GM18508 (cell line): ENCODE measurements around the gene TBL2.
"Not testable (repeated sequence)": the region's sequence is repeated elsewhere in the genome, so short reads cannot be mapped to it uniquely, and the experiment has no call there.

ENCODE experiments used
- ATAC-seq: cut with Tn5 transposase; IDR thresholded peaks from one replicate; pipeline ENCODE4 v1.9.1; 2021; ENCODE audit warnings: moderate number of reproducible peaks; ENCODE audit not compliant: insufficient read depth, unreplicated experiment

The TBL2 gene

DNA sequence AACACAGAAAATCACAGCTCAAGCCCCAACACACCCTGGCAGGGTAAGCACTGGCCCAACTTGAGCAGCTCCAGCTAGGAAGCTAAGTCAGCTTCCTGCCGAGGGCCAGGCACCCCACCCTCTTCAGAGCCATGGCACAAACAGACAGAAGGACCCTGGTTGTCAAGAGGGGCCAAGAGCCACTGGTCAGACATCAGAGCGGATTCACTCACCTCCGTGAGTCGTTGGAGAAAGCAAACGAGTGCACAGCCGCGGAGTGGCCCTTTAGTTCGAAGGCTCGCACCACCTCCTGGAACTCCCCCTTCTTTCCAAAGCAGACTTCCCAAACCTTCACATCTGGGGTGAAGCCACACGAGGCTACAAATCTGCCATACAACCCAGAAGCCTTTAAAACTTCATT, 7.4 kb downstream of the TBL2 start:
- ATAC-seq, result no peak

DNA sequence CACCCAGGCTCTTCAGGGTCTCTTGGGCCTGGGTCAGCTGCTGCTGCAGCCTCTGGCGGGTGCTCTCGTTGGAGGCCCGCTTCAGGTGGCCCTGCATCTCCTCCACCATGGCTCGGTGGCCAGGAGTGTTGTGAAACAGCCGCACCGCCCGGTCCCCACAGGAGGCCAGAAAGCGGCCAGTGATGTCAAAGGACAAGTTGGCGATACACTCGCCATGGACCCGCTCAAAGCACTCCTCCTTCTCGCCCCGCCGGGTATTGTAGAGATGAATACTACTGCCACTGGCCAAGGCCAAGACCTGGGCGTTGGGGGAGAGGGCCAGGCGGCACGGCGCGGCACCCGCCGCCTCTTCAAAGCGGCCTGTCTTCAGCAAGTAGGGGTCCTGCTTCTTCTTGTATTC, 7.9 kb downstream of the TBL2 start:
- no peak for ATAC-seq

DNA sequence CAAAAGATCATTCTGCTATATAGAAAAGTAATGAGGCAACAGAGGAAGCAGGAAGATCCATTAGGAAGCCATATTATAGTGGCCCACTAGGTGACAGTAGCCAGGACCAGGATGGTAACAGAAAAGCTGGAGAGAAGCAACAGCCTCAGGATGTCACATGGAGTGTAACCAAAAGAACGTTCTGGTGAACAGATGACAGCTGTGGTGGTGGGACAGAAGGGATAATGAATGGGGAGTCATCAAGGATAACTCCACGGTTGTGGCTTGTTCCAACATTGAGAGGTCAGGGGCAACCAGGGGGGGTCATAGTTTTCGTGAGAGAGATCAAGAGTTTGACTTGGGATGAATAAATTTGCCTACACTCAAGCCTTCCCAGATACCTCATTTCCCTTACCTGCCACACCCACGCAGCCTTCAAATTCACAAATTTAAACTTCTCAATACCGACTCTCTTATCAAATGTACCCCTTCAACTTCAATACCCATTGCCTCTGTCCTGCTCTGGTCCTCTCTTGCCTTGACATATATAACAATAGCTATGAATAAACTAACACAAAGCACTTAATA, 9.3 kb downstream of the TBL2 start:
- no peak for ATAC-seq

DNA sequence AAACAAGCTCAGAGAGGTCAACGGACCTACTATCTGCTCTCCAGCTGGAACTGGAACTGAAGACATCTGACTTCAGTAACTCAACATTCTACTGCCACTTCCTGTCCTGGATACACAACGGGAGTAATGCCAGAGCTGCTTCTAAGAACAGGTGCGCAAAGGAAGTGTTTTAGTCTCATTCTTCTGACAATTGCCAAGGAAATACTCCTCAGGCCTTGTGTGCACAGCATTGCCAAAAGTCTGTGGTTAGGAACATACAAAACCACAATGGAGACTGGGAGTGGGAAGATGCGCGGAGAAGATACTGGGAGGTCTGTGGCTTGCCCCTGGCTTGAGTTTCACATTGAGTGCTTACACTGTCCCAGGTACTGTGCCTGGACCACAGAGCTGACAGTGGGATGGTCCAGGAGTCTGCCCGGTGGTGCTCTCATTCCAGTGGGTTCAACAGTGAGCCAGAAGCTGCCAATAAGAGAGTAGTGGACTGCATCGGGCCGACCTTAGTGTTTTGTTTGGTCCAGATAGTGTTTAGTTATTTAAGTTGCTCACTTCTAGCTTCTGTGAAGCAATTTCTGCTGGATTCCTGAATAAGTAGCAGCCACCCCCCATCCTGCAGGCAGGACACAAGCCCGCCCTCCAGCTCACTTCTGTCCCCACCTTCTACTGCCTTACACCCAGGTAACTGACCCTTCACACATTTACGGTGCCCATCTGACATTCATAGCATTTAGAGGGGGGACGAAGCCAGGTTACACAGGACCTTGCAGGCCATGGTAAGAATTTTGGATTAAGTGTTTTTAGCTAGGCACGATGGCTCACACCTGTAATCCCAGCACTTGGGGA, 10.3 kb downstream of the TBL2 start:
- no peak for ATAC-seq

DNA sequence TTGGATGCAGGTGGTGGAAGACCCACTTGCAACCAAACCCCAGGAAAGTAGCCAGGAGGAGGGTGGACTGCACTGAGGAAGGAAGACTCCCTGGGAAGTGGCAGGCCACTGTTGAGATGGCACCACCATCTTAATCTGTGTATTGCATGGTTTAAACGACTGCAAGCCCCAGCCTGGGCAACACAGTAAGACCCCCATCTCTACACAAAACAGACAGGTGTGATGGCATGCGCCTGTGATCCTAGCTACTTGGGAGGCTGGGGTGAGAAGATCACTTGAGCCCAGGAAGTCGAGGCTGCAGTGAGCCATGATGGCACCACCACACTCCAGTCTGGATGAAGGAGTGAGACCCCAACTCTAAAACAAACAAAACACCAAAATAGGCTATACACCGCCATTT, 11.2 kb downstream of the TBL2 start:
- no peak for ATAC-seq

DNA sequence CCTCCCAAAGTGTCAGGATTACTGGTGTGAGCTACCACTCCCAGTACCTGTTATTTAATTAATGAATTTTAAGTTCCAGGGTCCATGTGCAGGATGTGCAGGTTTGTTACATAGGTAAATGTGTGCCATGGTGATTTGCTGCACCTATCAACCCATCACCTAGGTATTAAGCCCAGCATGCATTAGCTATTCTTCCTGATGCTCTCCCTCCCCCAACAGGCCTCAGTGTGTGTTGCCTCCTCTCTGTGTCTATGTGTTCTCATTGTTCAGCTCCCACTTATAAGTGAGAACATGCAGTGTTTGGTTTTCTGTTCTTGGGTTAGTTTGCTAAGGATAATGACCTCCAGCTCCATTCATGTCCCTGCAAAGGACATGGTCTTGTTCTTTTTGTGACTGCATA, 11.9 kb downstream of the TBL2 start:
- ATAC-seq, result not testable (repeated sequence)

DNA sequence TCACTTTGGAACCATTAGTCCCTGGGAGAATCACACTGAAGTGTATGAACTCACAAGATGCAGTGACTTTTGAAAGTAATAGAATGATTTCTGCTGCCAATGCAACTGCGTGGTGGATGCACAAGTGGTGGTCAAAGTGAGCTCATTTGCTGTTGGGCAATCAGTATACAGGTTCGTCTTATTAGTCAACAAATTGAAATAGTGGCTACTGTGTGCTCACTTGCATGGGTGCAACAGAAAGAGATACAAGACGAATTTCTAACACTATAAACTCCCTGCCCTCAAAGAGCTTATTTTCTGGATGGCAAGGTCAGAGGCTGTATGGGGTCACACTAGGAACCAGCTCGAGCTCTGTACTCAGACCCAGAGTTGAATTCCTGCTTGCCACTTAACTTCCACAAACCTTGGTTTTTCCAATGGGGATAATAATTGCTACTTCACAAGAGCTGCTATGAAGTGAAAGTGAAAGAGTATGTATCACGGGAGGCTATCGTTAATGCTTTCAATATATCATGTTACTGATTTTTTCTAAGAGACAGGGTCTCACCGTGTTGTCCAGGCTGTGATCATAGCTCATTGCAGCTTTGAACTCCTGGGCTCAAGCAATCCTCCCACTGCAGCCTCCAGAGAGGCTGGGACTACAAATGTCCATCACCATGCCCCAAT, 12.6 kb downstream of the TBL2 start:
- ATAC-seq, result no peak

DNA sequence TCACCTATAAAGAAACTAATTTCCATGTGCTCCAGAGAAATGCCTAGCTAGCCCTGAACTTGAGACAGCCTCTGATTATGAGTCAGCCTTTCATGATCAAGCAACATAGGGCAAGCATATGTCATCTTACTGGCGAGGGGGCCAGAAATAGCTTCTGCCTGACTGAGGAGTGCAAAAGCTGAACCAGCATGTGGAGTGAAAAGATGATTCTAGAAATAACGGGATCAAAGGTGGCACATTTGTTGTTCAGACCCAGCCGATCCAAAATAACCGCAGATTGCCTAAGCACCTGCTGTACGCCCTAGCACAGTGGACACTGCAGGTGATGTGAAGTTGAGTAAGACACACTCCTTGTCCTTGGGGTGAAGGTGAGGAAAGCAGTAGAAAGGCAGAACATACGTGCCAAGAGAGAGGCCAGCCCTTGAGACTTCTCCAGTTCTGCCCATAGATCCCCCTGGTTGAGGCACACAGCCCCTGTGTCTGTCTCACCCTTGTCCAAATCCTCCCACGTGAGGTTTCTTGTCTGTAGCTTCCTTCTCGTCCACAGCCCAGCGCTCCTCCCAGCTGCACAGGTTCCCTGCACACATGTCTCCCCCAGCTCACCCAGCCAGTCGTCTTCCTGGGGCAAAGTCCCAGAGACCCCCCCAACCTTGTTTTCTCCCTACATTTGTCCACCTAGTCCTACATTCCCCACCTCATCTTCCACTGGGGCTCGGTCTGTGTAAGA, 18.1 kb downstream of the TBL2 start:
- no peak for ATAC-seq

DNA sequence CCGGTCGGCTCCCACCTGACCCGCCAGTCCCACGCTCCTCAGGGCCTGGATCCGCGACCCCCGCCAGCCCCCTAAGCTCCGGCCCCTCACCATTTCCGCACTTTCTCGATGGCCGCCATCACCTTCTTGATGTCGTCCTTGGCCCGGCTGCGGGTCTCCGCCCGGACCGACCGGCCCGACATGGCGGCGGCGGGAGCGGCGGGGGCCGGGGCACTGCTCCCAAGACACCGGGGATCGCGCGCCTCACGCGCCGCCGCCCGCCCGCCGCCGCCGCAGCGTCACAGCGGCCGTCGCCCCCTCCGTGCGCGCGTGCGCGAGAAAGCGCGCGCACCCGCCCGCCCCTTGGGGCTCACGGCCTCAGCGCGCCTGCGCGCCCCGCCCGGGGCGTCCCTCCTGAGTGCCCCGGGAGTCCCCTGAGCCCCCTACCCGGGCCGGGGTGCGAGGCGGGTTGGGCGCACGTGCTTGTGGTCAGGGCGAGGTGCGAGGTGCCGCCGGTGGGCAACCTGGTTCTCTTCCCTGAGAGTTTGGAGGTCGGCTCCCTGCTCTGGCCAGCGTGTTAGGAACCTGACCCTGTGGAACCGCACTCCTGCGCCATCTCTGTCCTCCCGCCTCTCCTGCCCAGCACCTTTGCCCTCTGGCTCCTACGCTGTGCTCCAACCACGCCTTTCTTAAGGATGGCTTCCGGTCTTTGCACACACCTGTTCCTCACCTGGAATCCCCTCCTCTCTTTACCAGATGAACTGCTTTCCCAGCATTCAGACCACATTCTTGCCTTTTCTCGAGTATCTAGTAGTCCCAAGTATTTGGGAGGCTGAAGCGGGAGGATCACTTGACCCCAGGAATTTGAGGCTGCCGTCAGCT, 20.8 kb downstream of the TBL2 start, which contains the start of gene BCL7B:
Gene BCL7B, minus strand, starts transcription at position 294 of the 861 bp plus-strand sequence. Its CDS starts 112 bp downstream, at position 182.
- ATAC-seq, result no peak

DNA sequence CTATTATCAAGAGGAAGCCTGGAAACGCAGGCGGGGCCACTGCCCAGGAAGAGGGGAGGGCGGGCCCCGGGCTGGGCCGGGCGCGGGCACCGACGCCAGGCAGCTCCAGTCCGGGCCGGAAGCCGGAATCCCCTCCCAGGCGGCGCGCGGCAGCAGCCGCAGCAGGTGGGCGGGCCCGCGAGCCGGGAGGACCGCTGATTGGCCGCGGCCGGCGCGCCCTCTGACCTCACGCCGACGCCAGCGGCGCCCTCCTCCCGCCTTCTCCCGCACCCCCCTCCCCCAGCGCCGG, 21.3 kb downstream of the TBL2 start:
- peak; percentile 37 for ATAC-seq

DNA sequence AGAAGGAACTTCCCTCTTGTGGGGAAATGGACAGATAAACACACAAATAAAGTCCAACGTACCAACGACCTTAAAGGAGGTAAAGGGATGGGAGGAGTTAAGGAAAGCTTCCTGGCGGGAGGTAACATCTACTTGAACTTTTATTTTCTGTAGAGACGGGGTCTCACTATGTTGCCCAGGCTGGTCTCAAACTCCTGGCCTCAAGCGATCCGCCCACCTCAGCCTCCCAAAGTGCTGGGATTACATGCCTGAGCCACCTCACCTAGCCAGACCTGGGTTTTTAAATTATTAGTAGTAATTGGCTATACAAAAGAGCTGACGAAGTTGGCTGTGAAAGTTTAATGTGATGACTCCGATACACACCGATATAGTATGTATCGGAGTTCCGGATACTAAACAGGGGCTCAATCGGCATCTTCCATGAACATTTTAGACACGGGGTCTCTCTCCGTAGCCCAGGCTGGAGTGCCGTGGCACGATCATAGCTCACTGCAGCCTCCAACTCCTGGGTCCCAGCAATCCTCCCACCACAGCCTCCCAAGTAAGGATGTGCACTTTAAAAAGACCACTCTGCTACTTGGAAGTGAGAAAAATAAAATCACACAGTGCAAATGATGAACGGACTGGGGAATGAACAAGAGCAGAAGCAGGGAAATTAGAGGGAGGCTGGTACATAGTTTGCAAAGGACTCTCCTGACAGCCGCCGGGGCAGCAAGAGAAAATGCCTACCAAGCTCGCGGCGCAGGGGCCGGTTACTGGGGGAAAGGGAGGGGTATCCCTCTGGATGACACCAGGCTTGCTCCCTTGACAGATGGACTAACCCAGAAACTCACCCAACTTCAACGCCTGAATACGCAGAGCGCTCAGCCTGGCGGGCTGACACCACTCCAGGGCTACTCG, 21.9 kb downstream of the TBL2 start:
- ATAC-seq, result no peak

DNA sequence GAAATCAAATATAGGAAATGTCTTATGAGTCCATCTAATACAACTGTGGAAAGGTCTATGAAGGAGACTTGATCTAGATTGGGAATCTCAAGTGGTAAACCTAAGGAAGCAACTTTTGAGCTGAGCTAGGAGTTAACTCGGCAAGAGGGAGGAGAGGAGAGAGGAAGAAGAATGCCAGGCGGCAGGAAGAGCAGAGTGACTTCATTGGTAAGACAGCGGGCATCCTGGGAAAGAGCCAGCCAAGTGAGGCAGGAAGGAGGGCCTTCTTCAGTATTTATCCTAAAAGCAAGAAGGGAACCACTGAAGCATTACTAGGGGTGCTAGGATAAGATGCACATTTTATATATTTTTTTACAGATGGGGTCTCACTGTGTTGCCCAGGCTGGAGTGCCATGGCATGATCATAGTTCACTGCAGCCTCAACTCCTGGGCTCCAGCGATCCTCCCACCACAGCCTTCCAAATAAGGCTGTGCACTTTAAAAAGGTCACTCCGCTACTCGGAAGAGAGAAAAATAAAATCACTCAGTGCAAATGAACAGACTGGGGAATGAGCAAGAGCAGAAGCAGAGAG, 22.9 kb downstream of the TBL2 start:
- ATAC-seq, result no peak

DNA sequence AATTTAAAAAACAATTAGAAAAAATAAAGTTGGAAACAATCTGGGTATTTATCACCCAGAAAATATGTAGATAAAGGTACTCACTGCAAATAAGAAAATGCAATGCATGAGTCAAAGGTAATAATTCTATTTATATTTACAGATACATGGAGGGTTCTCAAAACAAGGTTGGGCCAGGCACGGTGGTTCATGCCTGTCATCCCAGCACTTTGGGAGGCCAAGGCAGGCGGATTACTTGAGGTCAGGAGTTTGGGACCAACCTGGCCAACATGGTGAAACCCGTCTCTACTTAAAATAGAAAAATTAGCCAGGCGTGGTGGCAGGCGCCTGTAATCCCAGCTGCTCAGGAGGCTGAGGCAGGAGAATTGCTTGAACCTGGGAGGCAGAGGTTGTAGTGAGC, 28.3 kb downstream of the TBL2 start:
- ATAC-seq, result not testable (repeated sequence)

DNA sequence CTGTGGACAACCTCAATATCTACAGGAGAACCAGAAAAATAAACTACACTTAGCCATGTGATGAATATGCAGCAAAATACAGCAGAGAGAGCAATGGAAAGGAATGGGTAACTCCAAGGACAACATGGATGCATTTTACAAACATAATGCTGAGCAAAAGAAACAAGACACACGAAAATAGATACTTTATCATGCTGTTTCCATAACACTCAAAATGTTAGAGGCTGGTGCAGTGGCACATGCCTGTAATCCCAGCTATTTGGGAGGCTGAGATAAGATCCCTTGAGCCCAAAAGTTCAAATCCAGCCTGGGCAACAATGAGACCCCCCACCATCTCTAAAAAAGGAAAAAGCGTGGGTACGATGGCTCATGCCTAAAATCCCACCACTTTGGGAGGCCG, 29.2 kb downstream of the TBL2 start:
- ATAC-seq, result no peak

DNA sequence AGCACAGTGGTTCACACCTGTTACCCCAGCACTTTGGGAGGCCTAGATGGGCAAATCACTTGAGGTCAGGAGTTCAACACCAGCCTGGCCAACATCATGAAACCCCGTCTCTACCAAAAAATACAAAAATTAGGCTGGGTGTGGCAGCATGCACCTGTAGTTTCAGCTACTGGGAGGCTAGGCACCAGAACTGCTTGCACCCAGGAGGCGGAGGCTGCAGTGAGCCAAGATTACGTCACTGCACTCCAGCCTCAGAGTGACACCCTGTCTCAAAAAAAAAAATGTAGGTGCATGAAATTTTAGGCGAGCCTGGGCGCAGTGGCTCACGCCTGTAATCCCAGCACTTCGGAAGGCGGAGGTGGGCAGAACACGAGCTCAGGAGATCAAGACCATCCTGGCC, 30.5 kb downstream of the TBL2 start:
- no peak for ATAC-seq

DNA sequence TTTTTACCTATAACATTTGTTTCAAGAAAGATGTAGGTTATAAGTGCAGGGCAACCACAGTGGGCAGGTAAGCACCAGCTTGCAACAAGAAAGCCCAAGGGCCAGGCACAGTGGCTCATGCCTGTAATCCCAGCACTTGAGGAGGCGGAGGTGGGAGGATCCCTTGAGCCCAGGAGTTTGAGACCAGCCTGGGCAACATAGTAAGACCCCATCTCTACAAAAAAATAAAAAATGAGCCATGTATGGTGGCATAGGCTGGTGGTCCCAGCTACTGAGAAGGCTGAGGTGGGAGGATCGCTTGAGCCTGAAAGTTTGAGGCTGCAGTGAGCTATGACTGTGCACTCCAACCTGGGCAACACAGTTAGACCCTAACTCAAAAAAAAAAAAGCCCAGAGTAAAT, 33.7 kb downstream of the TBL2 start:
- no peak for ATAC-seq

DNA sequence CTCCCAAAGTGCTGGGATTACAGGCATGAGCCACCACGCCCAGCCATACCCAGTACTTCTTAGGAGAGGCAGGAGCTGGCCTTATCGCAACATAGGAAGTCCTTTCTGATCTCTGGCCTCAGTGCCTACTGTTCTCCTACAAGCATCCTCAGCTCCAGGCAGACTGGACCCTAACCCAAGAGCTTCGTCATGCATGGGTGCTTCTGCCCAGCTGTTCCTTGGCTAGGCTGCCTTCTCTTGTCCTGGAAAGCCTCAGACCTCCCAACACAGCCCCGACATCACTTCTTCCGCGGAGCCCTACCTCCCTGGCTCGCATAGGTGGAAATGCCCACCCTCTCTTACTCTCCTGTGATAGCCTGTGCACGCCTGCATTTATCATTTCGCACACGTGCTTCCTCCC, 36.7 kb downstream of the TBL2 start:
- ATAC-seq, result no peak

DNA sequence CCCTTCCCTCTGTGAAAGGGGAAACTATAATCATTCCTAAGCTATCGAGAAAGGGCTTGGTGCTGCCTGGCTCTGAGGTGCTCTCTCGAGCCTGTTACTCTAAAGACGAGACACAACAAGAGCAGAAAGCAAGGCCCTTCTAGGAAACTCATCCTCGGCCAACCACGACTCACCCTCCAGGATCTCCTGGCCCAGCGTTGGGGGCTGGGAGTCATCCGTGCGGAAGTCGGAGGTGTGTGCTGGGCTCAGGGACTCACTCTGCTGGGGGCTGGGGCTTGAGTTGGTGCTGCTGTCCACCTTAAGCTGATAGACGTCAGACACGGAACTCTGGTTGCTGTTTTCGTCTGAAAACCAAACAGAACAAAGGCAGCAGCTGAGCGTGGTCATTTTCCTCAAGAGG, 38.7 kb downstream of the TBL2 start:
- ATAC-seq, result no peak

DNA sequence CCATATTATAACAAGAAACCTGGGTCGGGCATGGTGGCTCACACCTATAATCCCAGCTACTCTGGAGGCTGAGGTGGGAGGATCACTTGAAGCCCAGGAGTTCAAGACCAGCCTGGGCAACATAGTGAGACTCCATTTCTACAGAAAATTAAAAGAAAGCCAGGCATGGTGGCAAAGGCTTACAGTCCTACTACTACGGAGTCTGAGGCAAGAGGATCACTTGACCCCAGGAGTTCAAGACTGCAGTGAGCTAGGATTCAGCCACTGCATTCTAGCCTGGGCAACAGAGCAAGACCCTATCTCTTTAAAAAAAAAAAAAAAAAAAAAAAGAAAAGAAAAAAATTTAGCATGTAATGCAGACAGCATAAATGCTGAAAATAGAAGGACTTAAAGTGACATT, 39.9 kb downstream of the TBL2 start:
- ATAC-seq, result not testable (repeated sequence)
